ENCODE data around the gene CERS6. TPM values are rescaled to one million over a fixed set of nuclear protein-coding genes. Genes with fewer than 3 reads are reported as not detected.

Gene CERS6
- polyA plus RNA-seq, 1 donor (not counting 4 experiments of a cell fraction or from before 2014, with no cell fraction given): 19.5 TPM

- Histone ChIP-seq H3K4me1 (ENCODE audit: control insufficient read depth, extremely low read depth, insufficient read depth, low read length) (peaks cover 54% of the 10 kb centered on the region), H3K27me3 (ENCODE audit: control insufficient read depth, extremely low read depth, insufficient read depth, low read length) (no peaks in the 10 kb centered on the region), H3K27ac (ENCODE audit: control insufficient read depth, insufficient read depth, low read length) (no peak overlapping the region), H3K9ac (ENCODE audit: control insufficient read depth, extremely low read depth, insufficient read depth, low read length) (no peak overlapping the region), H2AFZ (ENCODE audit: control insufficient read depth, low read length) (no peak overlapping the region), H3K4me2 (ENCODE audit: control insufficient read depth, extremely low read depth, insufficient read depth, low read depth, low read length) (no peak overlapping the region), H3K4me3 (ENCODE audit: control insufficient read depth in 2 of 3, extremely low read depth in 1 of 3, insufficient read depth in 2 of 3, low read depth in 1 of 3, low read length in 3 of 3) (no peak overlapping the region), H3K79me2 (ENCODE audit: control insufficient read depth, insufficient read depth, low read length) (peaks cover 42% of the 10 kb centered on the region), H3K9me3 (ENCODE audit: control insufficient read depth, low read depth, low read length) (no peaks in the 10 kb centered on the region), H3K9me1 (ENCODE audit: control insufficient read depth, extremely low read depth, insufficient read depth, low read length) (peaks cover 4% of the 10 kb centered on the region), H4K20me1 (ENCODE audit: control insufficient read depth, extremely low read depth, insufficient read depth, low read length) (no peaks in the 10 kb centered on the region), H3K36me3 (ENCODE audit: control insufficient read depth in 2 of 2, extremely low read depth in 1 of 2, insufficient read depth in 2 of 2, low read length in 2 of 2) (peaks cover 0 to 3% of the 10 kb centered on the region in 2 experiments)
- FAIRE-seq: no peak
- dilution Hi-C loops (cut with MboI; ENCODE audit: extremely low pct_ligation_motif_present, low sequenced_read_pairs): no loop called here
- DNase-seq (ENCODE audit: low read depth, low spot score): no peak
- TF ChIP-seq EZH2 (IDR thresholded peaks at IDR 0.05; ENCODE audit: low read length): no peak
- TF ChIP-seq CTCF (optimal IDR thresholded peaks at IDR 0.05 in 1 of 3, IDR thresholded peaks at IDR 0.05 in 1 of 3, conservative IDR thresholded peaks at IDR 0.05 in 1 of 3; ENCODE audit: extremely low read depth in 1 of 3, insufficient read depth in 2 of 3, low read length in 3 of 3): no peak
Measured at GRCh38 chr2:168567836-168568235, 111.8 kb downstream of the CERS6 start.

GRCh38 chr2:168568476-168569267 lies 112.6 kb downstream of the CERS6 start:
- Histone ChIP-seq H3K9ac (ENCODE audit: control insufficient read depth, extremely low read depth, insufficient read depth, low read length) (no peak overlapping the region), H3K27me3 (ENCODE audit: control insufficient read depth, extremely low read depth, insufficient read depth, low read length) (no peaks in the 10 kb centered on the region), H3K79me2 (ENCODE audit: control insufficient read depth, insufficient read depth, low read length) (peaks cover 44% of the 10 kb centered on the region), H3K9me3 (ENCODE audit: control insufficient read depth, low read depth, low read length) (no peaks in the 10 kb centered on the region), H3K4me2 (ENCODE audit: control insufficient read depth, extremely low read depth, insufficient read depth, low read depth, low read length) (no peak overlapping the region), H3K36me3 (ENCODE audit: control insufficient read depth in 2 of 2, extremely low read depth in 1 of 2, insufficient read depth in 2 of 2, low read length in 2 of 2) (peaks cover 0 to 3% of the 10 kb centered on the region in 2 experiments), H3K9me1 (ENCODE audit: control insufficient read depth, extremely low read depth, insufficient read depth, low read length) (peaks cover 4% of the 10 kb centered on the region), H3K27ac (ENCODE audit: control insufficient read depth, insufficient read depth, low read length) (no peak overlapping the region), H3K4me1 (ENCODE audit: control insufficient read depth, extremely low read depth, insufficient read depth, low read length) (peaks cover 57% of the 10 kb centered on the region), H4K20me1 (ENCODE audit: control insufficient read depth, extremely low read depth, insufficient read depth, low read length) (no peaks in the 10 kb centered on the region), H2AFZ (ENCODE audit: control insufficient read depth, low read length) (no peak overlapping the region), H3K4me3 (ENCODE audit: control insufficient read depth in 2 of 3, extremely low read depth in 1 of 3, insufficient read depth in 2 of 3, low read depth in 1 of 3, low read length in 3 of 3) (no peak overlapping the region)
- FAIRE-seq (no peak), DNase-seq (ENCODE audit: low read depth, low spot score) (no peak)
- dilution Hi-C loops (cut with MboI; ENCODE audit: extremely low pct_ligation_motif_present, low sequenced_read_pairs): no loop called here
- TF ChIP-seq CTCF (optimal IDR thresholded peaks at IDR 0.05 in 1 of 3, IDR thresholded peaks at IDR 0.05 in 1 of 3, conservative IDR thresholded peaks at IDR 0.05 in 1 of 3; ENCODE audit: extremely low read depth in 1 of 3, insufficient read depth in 2 of 3, low read length in 3 of 3) (no peak), EZH2 (IDR thresholded peaks at IDR 0.05; ENCODE audit: low read length) (no peak)
